KMS-11 (cell line): ENCODE data around the gene FBXL7.

Experiments used
- H2AFZ ChIP-seq: fragments of 200-600 bp; sonication (generic); 2 replicates; pipeline ENCODE4 v1.6.1; 2016; ENCODE audit warnings: antibody characterized with exemption, mixed run types, low read depth
- H3K27ac ChIP-seq: fragments of 200-600 bp; sonication (generic); 2 replicates; pipeline ENCODE4 v1.6.1; 2016; ENCODE audit warnings: mild to moderate bottlenecking, mixed run types
- H3K27me3 ChIP-seq: fragments of 200-600 bp; sonication (generic); 2 replicates; pipeline ENCODE4 v1.6.1; 2017; ENCODE audit warnings: mild to moderate bottlenecking, low read depth, mixed run types, moderate library complexity; ENCODE audit not compliant: insufficient read depth
- H3K36me3 ChIP-seq: fragments of 200-600 bp; sonication (generic); 2 replicates; pipeline ENCODE4 v1.6.1; 2017; ENCODE audit warnings: mild to moderate bottlenecking, mixed run types; ENCODE audit not compliant: insufficient read depth
- H3K4me1 ChIP-seq: fragments of 200-600 bp; sonication (generic); 2 replicates; pipeline ENCODE4 v1.6.1; 2016; ENCODE audit warnings: mild to moderate bottlenecking, low read depth, mixed run types; ENCODE audit not compliant: poor library complexity, severe bottlenecking
- H3K4me2 ChIP-seq: fragments of 200-600 bp; sonication (generic); 2 replicates; pipeline ENCODE4 v1.7.0; 2016; ENCODE audit warnings: mild to moderate bottlenecking, mixed run types
- H3K4me3 ChIP-seq: fragments of 200-600 bp; sonication (generic); IDR thresholded peaks from 2 replicates; pipeline ENCODE4 v1.6.1; 2017; ENCODE audit warnings: low read depth, low read length, mixed read lengths; ENCODE audit not compliant: insufficient read depth
- H3K79me2 ChIP-seq: fragments of 200-600 bp; sonication (generic); 2 replicates; pipeline ENCODE4 v1.6.1; 2016; ENCODE audit warnings: low read depth, mixed run types; ENCODE audit not compliant: insufficient read depth
- H3K9ac ChIP-seq: fragments of 200-600 bp; sonication (generic); 2 replicates; pipeline ENCODE4 v1.6.1; 2016; ENCODE audit warnings: mild to moderate bottlenecking, mixed run types
- H4K20me1 ChIP-seq: fragments of 200-600 bp; sonication (generic); 2 replicates; pipeline ENCODE4 v1.6.1; 2016; ENCODE audit warnings: mild to moderate bottlenecking, mixed run types; ENCODE audit not compliant: insufficient read depth
- CTCF ChIP-seq: fragments of 200-600 bp; sonication (generic); conservative IDR thresholded peaks from 2 replicates; pipeline ENCODE4 v1.6.1; 2017; ENCODE audit warnings: low read depth, mild to moderate bottlenecking, antibody characterized with exemption, low read length, moderate library complexity, mixed read lengths

FBXL7 gene

GRCh38 chr5:15794052-15794985 is 294.3 kb downstream of the FBXL7 start:
- TF ChIP-seq CTCF = peak; percentile 37; the same call in 1 of the 2 replicates
- peaks cover 17% of the 10 kb centered on the region for H3K4me1 ChIP-seq
- no peaks in the 10 kb centered on the region for H3K27me3 ChIP-seq
- H2AFZ ChIP-seq = no peak overlapping the region
- H3K36me3 ChIP-seq = no peaks in the 10 kb centered on the region
- H3K9ac ChIP-seq = no peak overlapping the region
- peak overlapping the region; percentile 17; the same call in 1 of the 2 replicates for H3K27ac ChIP-seq
- no peaks in the 10 kb centered on the region for H4K20me1 ChIP-seq
- no peaks in the 10 kb centered on the region for H3K79me2 ChIP-seq
- H3K4me3 ChIP-seq = no peak overlapping the region
- H3K4me2 ChIP-seq = peak overlapping the region; percentile 56

GRCh38 chr5:15796096-15796495 is 296.1 kb downstream of the FBXL7 start:
- no peaks in the 10 kb centered on the region for H3K79me2 ChIP-seq
- no peak overlapping the region for H3K9ac ChIP-seq
- H3K4me3 ChIP-seq = no peak overlapping the region
- no peaks in the 10 kb centered on the region for H3K36me3 ChIP-seq
- H2AFZ ChIP-seq = no peak overlapping the region
- H3K27ac ChIP-seq = no peak overlapping the region
- no peak for TF ChIP-seq CTCF
- H3K4me1 ChIP-seq = peaks cover 17% of the 10 kb centered on the region
- H4K20me1 ChIP-seq = no peaks in the 10 kb centered on the region
- no peak overlapping the region for H3K4me2 ChIP-seq
- H3K27me3 ChIP-seq = no peaks in the 10 kb centered on the region

GRCh38 chr5:15796557-15796956 is 296.6 kb downstream of the FBXL7 start:
- no peaks in the 10 kb centered on the region for H4K20me1 ChIP-seq
- no peaks in the 10 kb centered on the region for H3K27me3 ChIP-seq
- H2AFZ ChIP-seq = no peak overlapping the region
- no peak overlapping the region for H3K4me2 ChIP-seq
- TF ChIP-seq CTCF = no peak
- peaks cover 17% of the 10 kb centered on the region for H3K4me1 ChIP-seq
- no peak overlapping the region for H3K27ac ChIP-seq
- no peaks in the 10 kb centered on the region for H3K36me3 ChIP-seq
- H3K4me3 ChIP-seq = no peak overlapping the region
- H3K9ac ChIP-seq = no peak overlapping the region
- no peaks in the 10 kb centered on the region for H3K79me2 ChIP-seq

- Histone ChIP-seq H3K27ac (no peak overlapping the region), H4K20me1 (no peaks in the 10 kb centered on the region)
Measured at GRCh38 chr5:15797116-15797515, 297.1 kb downstream of the FBXL7 start.

More at GRCh38 chr5:15797116-15797515, 297.1 kb downstream of the FBXL7 start:
- Histone ChIP-seq H3K4me2 (no peak overlapping the region), H3K4me1 (peaks cover 17% of the 10 kb centered on the region), H3K4me3 (no peak overlapping the region), H3K9ac (no peak overlapping the region), H3K79me2 (no peaks in the 10 kb centered on the region), H3K27me3 (no peaks in the 10 kb centered on the region), H2AFZ (no peak overlapping the region), H3K36me3 (no peaks in the 10 kb centered on the region)
- TF ChIP-seq CTCF = no peak
